H1 (cell line): ENCODE measurements around the gene NRN1L. TPM values are rescaled to one million over a fixed set of nuclear protein-coding genes. Genes with fewer than 3 reads are reported as not detected.

Experiments used
- CBX5 ChIP-seq: fragments of 300-800, 300-1000 bp; sonication (generic); IDR thresholded peaks from 2 replicates; pipeline ENCODE4 v1.7.1; 2016; ENCODE audit warnings: antibody characterized with exemption, low read length, low read depth
- polyA plus RNA-seq, 7 experiments: library from polyadenylated mRNA; depleted of rRNA in 3 of 7; stranded (reverse) in 5 of 7; unstranded in 2 of 7; fragments of >200 nt in 5 of 7; fragments of 200-250 nt in 2 of 7; gene quantifications; 1 replicate in 5 of 7; 2 replicates in 1 of 7; 4 replicates in 1 of 7; pipeline versions ENCODE4 v1.2.1 to v1.2.3, GENCODE V29; 2011 to 2013; ENCODE audit warnings: missing spikeins in 2 of 7, mixed read lengths in 2 of 7
- total RNA-seq: library from RNA; stranded (reverse); fragmentation: NEBNext Ultra II Directional; extraction: Animal tissue kit (Norgen Biotek cat#: 25700); gene quantifications from 2 replicates; pipeline ENCODE4 v1.2.1, GENCODE V29; 2021

The NRN1L gene
- total and polyA plus RNA-seq, 2 of the 8 experiments (the other 6 are each of a cell fraction or from before 2014, with no cell fraction given): 4.1 to 35.2 TPM

DNA sequence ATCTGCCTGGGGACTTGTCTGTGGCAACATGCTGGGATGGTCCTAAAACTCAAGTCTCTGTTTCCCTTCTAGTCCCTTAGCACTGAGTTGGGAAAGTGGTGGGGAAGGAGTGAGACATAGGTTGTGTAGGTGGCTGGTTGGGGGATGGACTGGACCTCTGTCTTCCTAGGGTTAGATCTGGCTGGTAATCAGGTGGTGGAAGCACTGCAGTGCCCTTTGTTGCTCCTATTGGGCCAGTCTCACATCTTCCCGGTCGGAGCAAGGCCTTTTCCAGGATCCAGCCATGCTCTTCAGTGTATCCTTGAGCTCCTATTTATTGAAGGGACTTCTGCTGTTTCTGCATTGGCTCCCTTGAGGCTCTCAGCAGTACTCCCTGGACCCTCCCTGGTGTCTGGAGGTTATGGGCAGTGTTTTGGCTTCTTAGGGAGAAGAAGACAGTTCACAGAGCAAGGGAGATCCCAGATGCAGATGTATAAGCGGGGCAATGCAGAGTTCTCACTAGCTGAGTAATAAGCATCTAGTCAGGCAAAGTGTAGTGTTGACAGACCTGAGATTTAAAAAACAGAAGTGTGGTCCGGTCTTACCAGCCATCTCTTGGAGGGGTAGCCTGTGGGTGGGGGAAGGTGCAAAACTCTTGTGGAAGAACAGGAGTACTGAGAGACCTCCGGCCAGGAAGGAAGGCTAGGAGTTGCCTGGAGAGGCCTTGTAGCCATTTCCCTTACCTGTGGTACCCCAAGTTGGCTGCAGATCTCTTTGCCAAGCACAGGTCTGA lies 39.2 kb upstream of the NRN1L start (continued):
- no peak for TF ChIP-seq CBX5
